ENCODE data around the gene NOS3. TPM values are rescaled to one million over a fixed set of nuclear protein-coding genes. Genes with fewer than 3 reads are reported as not detected.

The NOS3 gene
- total RNA-seq, 1 experiment from 2014 or later: 3.2 TPM

DNA sequence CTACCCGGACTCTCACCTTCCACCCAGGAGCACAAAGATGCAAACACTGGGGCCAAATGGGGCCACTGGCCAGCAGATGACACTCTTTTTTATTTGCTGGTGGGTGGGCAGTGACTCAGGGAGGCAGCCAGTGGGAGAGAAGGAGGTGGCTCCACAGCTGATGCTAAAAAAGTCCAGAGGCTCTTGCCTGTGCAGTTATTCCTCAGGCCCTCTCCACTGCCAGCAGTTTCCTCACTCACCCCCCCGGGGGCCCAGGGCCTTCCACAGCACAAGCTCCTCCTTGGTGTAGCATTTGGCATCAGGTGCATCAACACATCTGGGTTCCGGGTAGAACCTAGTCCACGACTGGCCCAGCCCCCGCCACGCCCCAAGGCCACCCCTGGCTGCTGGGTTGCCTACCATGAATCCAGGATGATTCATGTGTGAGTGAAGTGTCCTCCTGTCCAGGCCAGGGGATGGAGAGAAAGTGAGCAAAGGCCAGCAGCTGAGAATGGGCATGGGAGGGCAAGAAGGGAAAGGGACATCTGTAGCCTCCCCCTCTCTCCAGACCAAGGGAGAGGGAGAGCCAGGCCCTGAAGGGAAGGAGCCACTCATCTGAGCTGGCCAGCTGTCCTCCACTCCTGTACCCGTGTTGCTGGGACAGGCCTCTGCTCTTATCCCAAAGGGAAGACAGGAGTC lies 11.0 kb upstream of the NOS3 start:
- no peak for TF ChIP-seq EZH2 (IDR thresholded peaks at IDR 0.05; ENCODE audit: low read depth)
- TF ChIP-seq, protein P1, sequence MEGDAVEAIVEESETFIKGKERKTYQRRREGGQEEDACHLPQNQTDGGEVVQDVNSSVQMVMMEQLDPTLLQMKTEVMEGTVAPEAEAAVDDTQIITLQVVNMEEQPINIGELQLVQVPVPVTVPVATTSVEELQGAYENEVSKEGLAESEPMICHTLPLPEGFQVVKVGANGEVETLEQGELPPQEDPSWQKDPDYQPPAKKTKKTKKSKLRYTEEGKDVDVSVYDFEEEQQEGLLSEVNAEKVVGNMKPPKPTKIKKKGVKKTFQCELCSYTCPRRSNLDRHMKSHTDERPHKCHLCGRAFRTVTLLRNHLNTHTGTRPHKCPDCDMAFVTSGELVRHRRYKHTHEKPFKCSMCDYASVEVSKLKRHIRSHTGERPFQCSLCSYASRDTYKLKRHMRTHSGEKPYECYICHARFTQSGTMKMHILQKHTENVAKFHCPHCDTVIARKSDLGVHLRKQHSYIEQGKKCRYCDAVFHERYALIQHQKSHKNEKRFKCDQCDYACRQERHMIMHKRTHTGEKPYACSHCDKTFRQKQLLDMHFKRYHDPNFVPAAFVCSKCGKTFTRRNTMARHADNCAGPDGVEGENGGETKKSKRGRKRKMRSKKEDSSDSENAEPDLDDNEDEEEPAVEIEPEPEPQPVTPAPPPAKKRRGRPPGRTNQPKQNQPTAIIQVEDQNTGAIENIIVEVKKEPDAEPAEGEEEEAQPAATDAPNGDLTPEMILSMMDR (conservative IDR thresholded peaks at IDR 0.05): no peak
- H3K4me3 ChIP-seq: no peak overlapping the region
- no peaks in the 10 kb centered on the region for H3K9me2 ChIP-seq (ENCODE audit: insufficient read depth)
- H3K9me3 ChIP-seq (ENCODE audit: insufficient read depth, low read depth): no peaks in the 10 kb centered on the region
- no peak overlapping the region for H3K27ac ChIP-seq
- intact Hi-C loops (cut with micrococcal nuclease; ENCODE audit: unreplicated experiment): loop anchor here (10.0 kb wide), 1 partner anchor 105 kb away; the partner anchor contains the start of genes AGAP3, FASTK and TMUB1
- H3F3A ChIP-seq (ENCODE audit: insufficient read depth, low read depth): no peaks in the 10 kb centered on the region
- no peak overlapping the region for H2AFZ ChIP-seq
- ChIA-PET CTCF (no interaction called here), POLR2A (ENCODE audit: unreplicated experiment) (no interaction called here)
- H3K27me3 ChIP-seq (ENCODE audit: insufficient read depth, low read depth): peaks cover 51% of the 10 kb centered on the region
- DNase-seq: no peak
- H3K36me3 ChIP-seq (ENCODE audit: low read depth): no peaks in the 10 kb centered on the region
- H3K4me1 ChIP-seq (replicated peaks; ENCODE audit: insufficient read depth): 0 out of 2 replicates have a peak, but pooled peaks cover 4% of the 10 kb centered on the region
- H3K4me2 ChIP-seq: no peak overlapping the region
- BruUV-seq (replicated peaks): no TSS peak
- no peaks in the 10 kb centered on the region; the same call in 1 of the 2 replicates for H4K20me1 ChIP-seq (ENCODE audit: insufficient read depth)
- no peaks in the 10 kb centered on the region for H3K79me2 ChIP-seq (ENCODE audit: low read depth)

DNA sequence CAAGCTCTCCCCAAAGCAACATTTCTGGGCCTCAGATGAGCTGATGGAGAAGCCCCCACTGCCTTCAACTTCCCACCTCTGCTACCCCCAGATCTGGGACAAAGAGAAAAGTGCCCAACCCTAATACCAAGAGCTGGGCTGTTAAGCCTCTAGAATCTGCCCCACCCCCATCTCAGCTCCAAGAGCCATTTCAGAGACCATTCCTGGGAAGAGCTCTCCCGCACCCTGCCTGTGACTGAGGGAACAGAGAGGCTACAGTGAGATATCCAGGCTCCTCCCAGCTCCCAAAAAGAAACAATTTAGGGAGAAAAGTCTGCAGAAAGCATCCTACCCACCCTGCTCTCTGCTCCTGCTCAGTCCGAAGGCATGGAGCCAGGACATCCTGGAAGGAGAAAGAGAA lies 10.2 kb upstream of the NOS3 start:
- DNase-seq: no peak
- H3K36me3 ChIP-seq (ENCODE audit: low read depth): no peaks in the 10 kb centered on the region
- BruUV-seq (replicated peaks): no TSS peak
- intact Hi-C loops (cut with micrococcal nuclease; ENCODE audit: unreplicated experiment): no loop called here
- H3K4me3 ChIP-seq: no peak overlapping the region
- no peaks in the 10 kb centered on the region for H3K9me3 ChIP-seq (ENCODE audit: insufficient read depth, low read depth)
- POLR2A ChIA-PET (ENCODE audit: unreplicated experiment): no interaction called here
- no peak overlapping the region for H2AFZ ChIP-seq
- no peaks in the 10 kb centered on the region for H3K4me1 ChIP-seq (replicated peaks; ENCODE audit: insufficient read depth)
- no peak overlapping the region for H3K27ac ChIP-seq
- no peaks in the 10 kb centered on the region for H3K9me2 ChIP-seq (ENCODE audit: insufficient read depth)
- no peak for TF ChIP-seq EZH2 (IDR thresholded peaks at IDR 0.05; ENCODE audit: low read depth)
- TF ChIP-seq, protein P1 (conservative IDR thresholded peaks at IDR 0.05): no peak
- no peaks in the 10 kb centered on the region for H3F3A ChIP-seq (ENCODE audit: insufficient read depth, low read depth)
- H3K79me2 ChIP-seq (ENCODE audit: low read depth): no peaks in the 10 kb centered on the region
- peaks cover 51% of the 10 kb centered on the region for H3K27me3 ChIP-seq (ENCODE audit: insufficient read depth, low read depth)
- CTCF ChIA-PET: interaction anchor here (0.5 to 0.7 kb wide), 2 partner anchors 83 to 203 kb away, joined by 3 to 5 read pairs; no protein-coding TSS in a partner anchor
- H3K4me2 ChIP-seq: no peak overlapping the region
- H4K20me1 ChIP-seq (ENCODE audit: insufficient read depth): no peaks in the 10 kb centered on the region; the same call in 1 of the 2 replicates

- Histone ChIP-seq H2AFZ (no peak overlapping the region), H3K27ac (no peak overlapping the region), H3K27me3 (ENCODE audit: insufficient read depth, low read depth) (peaks cover 56% of the 10 kb centered on the region), H3K4me1 (replicated peaks; ENCODE audit: insufficient read depth) (no peaks in the 10 kb centered on the region), H4K20me1 (ENCODE audit: insufficient read depth) (no peaks in the 10 kb centered on the region; the same call in 1 of the 2 replicates), H3F3A (ENCODE audit: insufficient read depth, low read depth) (no peaks in the 10 kb centered on the region), H3K9me2 (ENCODE audit: insufficient read depth) (no peaks in the 10 kb centered on the region), H3K4me3 (no peak overlapping the region), H3K36me3 (ENCODE audit: low read depth) (no peaks in the 10 kb centered on the region), H3K4me2 (no peak overlapping the region), H3K79me2 (ENCODE audit: low read depth) (no peaks in the 10 kb centered on the region), H3K9me3 (ENCODE audit: insufficient read depth, low read depth) (no peaks in the 10 kb centered on the region)
- intact Hi-C loops (cut with micrococcal nuclease; ENCODE audit: unreplicated experiment): no loop called here
- CTCF ChIA-PET: no interaction called here
- no peak for TF ChIP-seq EZH2 (IDR thresholded peaks at IDR 0.05; ENCODE audit: low read depth)
- TF ChIP-seq, protein P1 (conservative IDR thresholded peaks at IDR 0.05): no peak
- DNase-seq: no peak
- POLR2A ChIA-PET (ENCODE audit: unreplicated experiment): no interaction called here
- no TSS peak for BruUV-seq (replicated peaks)
These were observed 9.2 kb upstream of the NOS3 start for GRCh38 chr7:150981644-150982043.

Measured in PC-9 (cell line).